GM21576 (cell line): Measurements from ENCODE around the gene ARHGAP1.

ENCODE experiments used
- ATAC-seq: cut with Tn5 transposase; IDR thresholded peaks from one replicate; pipeline ENCODE4 v1.9.1; 2021; ENCODE audit warnings: mild to moderate bottlenecking, moderate library complexity; ENCODE audit not compliant: unreplicated experiment

ARHGAP1 gene

DNA sequence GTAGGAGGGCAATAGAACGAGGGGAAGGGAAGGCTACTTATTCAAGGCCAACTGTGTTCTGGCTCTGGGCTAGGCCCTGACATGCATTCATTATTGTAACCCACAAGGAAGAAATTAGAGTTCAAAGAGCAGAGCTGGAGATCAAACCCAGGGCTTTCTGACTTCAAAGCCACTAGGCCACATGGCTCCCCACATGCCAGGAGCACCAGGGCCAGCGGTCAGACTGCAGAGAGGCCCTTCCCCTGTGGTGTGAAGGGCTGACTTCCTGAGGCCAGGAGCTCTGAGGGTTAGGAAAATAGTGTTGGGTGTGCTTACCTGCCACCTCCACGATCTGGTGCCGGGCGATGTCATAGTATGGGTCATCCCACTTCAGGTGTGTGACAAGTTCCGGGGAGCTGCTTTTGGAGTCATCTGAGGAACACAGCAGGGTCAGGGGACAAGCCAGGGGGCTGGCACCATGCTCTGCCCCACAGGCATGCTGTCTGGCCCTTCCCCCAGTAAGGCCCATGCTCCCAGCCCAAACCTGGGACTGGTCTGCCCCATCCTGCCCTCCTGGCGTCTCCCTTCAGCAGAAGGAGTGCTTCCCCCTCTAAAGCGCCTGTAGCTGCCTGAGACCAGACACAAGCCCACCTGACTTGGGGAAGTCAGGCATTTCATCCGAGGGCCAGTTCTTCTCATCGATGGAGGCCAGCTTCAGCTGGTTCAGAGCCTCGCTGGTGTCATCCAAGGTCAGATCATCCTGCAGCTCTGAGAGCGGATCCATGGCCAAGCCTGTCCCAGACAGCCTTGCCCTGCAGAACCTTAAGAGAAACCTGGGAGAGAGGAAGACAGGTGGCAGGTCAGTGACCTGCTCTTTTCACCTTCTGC lies 4.8 kb downstream of the ARHGAP1 start:
- no peak for ATAC-seq

DNA sequence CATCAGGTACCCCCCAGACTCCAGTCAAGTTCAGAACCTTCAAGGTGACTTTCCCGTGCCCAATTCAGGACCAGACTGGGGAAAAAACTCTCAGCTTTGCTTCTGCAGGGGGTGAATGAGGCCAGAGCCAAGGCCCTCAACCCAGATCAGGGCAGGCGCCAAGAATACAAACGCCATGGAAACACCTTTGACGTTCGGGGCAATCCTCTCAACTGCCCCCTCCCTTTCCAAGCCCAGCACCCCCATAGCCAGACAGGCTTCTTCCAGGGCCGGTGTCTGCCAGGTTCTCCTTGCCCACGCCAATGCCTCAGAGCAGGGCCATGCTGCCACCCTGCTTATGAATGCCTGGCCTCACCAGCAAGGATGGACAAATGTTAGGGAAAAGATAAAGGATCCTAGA lies 5.8 kb downstream of the ARHGAP1 start:
- ATAC-seq: no peak

DNA sequence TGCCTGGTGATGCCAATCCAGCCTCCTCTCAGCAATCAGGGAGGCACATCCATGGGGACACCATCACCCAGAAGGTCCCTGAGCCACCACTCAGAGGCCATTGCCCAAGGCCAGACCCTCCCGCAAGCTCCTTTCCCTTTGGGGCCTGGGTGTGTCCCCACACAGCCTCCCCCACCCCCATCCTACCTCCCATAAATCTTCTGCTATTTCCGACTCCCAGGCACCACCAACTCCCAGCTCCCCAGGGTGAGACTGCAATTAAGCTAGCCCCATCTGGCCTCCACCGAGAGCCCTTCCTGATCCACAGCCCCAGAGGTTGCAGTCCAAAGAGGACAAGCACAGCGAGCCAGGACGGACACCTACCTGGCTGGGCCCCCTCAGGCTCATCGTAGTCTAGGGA lies 6.3 kb downstream of the ARHGAP1 start:
- ATAC-seq: no peak

DNA sequence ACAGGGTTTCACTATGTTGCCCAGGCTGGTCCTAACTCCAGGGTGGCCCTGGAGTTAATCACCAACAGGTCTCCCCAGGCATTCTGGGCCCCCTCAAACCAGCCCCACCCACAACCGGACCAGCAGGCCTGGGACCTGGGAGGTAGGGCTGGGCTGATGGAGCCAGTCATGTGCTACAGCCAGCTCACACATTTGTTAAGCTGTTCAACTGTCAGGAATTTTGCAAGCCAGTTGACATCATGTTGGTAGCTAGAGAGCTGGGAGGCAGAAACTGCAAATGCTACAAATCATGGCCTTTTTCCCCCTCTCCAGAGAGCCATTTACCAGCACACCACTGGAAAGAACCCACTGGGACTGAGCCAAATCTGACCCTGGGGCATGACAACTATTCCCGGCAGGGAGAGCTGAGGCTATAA lies 6.8 kb downstream of the ARHGAP1 start:
- no peak for ATAC-seq

DNA sequence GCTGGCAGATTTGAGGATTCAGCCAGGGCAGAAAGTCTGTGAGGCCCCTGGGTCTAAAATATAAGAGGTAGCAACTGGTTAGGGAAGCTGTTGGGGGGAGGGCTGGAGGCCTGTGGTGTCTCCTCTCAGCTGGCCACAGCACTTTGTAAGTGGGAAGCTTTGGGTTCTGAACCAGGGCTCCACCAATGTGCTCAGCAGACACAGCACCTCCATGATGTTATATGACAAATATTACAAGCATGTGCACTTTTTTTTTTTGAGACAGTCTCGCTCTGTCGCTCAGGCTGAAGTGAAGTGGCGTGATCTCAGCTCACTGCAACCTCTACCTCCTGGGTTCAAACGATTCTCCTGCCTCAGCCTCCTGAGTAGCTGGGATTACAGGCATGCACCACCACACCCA lies 8.0 kb downstream of the ARHGAP1 start:
- ATAC-seq: no peak

DNA sequence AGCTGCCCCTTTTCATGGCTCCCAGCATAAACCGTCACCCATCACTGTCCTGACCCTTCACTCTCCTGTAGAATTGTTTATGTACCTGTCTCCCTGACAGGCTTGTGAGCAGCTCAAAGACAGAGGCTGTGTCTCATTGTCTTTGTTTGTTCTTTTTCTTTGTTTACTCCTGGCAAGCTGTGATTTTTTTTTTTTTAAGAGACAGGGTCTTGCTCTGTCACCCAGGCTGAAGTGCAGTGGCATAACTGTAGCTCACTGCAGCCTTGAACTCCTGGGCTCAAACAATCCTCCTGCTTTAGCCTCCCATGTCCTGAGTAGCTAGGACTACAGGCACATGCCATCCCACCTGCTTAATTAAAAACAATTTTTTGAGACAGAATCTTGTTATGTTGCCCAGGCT lies 9.7 kb downstream of the ARHGAP1 start:
- no peak for ATAC-seq

DNA sequence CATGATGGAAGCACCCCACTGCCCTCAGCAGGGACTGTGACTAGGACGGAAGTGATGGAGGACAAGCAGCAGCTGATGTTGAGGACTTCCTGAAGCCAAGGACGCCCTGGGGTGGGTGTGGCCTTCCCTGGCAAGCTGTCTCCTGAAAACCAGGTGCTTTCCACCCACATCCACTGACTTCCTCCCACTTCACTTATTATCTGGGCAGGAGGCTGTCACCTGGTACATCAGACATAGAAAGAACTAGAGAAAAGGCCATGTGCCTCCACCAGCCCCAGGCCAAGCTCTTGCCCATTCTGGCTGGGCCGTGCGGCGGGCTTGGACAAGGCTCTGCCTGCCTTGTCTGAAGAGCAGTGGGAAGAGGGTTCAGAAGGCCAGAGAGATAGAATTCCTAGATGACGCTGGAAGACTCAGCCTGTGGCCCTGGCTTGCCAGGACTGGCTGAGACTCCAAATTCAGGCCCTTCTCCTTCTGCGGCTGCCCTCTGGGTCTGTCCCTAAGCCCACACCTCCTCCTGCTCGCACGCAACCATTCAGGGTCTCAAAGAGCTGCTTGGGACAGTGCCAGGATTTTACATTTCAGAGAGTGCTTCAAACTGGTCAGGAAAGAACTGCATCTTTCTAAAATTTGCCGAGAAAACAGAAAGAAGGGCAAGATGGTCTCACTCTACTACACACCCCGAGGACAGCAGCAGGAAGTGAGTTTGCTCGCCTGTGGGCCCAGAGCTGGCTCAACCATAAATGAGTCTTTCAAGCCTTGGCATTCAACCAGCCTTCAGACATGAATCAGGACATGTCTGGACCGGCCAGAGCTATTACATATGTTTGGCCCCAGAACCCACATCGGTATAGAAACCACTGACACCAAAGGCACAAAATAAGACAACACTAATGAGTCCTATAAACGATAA lies 13.3 kb downstream of the ARHGAP1 start:
- no peak for ATAC-seq

DNA sequence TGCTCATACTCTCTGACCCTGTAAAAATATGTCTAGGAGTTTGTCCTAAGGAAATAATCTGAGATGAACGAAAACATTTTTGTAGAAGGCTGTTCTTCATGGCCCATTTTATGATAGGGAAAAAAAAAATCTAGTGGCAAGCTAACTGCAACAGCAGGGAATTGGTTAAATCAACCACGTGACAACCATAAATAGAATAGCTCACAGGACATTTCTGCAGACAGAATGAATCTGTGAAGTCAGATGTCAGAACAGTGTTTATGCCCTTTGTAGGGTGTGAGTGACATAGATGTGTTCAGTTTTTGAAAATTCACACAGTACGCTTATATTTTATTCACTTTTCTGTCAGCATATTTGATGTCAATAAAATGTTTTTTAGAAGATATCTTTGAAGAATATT lies 16.1 kb downstream of the ARHGAP1 start:
- ATAC-seq: no peak

DNA sequence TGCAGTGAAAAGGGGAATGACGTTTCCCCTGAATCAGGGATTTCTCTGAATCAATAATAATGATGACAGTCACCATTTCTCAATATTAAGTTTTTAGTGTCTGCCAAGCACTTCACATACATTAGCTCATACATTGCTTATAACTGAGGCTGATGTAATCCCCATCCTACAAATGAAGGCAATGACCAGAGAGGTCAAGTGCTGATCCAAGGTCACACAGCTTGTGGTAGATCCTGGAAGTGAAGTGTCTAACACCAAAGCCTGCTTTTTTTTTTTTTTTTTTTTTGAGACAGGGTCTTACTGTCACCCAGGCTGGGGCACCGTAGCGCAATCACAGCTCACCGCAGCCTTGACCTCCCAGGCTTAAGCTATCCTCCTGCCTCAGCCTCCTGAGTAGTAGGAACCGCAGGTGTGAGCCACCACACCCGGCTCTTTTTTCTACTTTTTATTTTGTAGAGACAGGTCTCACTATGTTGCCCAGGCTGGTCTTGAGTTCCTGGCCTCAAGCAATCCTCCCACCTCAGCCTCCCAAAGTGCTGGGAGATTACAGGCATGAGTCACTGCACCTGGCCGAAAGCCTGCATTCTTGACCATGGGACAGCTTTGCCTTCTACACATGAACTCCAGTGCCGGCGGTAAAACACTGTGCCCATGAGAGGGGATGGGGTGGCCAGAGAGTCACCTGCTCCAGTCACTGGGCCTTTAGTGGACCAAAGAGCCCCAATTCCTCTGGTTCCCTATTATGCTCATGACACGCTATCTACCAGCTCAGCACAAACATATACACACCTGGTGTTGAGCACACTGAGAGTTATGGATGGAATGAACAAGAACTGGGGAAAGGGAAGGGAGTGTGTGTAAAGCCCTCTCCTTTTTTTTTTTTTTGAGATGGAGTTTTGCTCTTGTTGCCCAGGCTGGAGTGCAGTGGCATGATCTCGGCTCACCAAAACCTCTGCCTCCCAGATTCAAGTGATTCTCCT lies 17.4 kb downstream of the ARHGAP1 start:
- ATAC-seq: no peak

DNA sequence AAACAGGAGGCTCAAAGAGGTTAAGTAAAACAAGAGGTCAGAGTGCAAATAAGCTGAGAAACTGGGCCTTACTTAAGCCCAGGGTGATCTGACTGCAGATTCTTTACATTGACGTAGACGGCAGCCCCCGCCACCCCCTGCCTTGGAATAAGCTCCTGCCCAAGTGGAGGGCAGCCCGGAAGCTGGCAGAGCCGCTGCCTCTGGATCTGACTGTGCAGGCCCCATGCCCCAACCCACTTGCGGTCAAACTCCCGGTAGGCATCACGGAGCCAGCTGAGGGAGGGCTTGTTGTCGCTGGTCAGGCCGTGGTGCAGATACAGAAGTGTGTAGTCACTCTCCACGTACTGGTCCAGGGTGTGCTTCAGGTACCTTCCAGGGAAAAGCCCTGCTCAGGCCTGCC lies 18.6 kb downstream of the ARHGAP1 start:
- no peak for ATAC-seq

DNA sequence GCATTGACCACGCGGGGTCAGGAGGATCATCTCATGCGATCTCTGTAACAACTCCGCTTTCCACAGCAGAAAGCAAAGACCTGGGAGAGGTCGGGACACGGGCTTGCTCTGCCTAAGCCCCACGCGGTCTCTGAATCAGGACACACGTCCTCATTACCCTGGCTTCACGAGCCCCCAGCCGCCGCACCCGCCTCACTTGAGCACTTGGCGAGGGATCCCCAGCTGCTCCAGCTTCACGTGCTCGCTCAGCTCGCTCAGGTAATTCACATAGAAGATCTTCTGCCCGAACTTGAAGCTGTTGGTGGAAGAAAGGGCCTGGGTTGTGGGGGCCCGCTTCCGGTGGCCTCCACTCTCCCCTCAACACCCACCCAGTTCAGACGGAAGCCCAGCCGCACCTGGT lies 19.6 kb downstream of the ARHGAP1 start:
- ATAC-seq: no peak

DNA sequence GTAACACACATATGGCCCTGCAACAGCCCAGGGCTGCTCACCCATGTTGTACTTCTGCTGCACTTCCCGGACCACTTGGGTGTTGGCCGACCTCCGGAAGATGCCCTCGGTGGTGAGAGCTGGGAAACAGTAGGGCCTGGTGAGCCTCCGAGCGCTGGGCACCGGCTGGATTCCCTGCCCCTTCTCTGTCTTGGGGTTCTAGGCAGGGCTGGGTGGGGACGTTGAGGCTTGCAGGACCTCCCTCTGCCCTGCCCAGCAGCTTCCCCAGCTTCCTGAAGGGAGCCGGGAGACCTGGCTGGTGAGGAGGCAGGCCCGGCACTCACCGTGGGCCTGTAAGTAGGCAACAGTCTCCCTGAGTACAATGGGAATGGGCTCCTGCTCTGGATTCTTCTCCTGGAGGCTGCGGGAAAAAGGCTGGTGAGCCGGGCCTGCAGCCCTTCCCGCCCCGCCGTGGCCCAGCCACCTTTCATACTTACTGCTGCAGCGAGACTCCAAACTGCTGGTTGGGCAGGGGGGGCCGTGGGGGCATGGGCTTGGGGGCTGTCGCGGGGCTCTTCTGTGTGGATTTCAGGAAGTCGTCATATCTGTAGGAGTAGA lies 20.2 kb downstream of the ARHGAP1 start:
- no peak for ATAC-seq

DNA sequence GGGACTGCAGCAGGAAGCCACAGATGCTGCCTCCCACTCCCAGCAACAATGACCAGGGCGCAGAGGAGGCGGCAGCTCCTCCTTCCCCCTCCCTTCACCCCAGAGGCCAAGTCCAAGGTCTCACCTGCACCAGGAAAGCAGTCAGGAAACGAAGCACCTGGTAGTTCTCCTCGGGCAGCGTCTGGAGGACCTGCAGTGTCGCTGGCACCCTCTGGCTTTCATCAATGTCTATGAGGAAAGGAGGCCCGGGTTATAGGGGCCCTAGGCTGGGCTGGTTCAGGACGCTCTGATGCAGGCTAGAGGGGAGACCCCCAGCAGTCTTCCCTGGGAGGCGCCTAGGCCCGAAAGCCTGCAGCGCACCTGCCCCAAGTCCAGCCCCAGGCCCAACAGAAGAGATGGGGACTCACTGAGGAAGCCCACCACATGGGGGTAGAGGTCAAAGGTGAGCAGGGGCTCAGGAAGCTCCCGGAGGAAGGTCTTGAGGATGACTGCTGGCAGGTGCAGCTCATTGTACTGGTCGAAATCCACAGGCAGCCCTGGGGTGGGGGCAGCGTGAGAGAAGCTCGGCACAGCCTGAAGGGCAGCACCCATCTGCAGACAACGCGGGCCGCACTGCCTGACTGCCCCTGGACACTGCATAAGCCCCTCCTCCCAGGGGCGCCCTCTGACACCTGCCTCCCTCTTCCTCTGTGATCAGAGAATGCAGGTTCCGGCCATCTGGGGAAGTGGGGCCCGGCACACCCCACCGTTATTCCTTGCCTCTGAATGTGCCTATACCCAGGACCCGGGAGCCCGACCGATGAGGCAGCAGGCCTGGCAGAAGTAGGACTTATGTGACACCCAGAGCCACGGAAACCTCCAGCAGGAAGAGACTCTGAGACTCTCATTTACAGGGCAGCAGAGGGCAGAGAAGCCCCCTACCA lies 20.9 kb downstream of the ARHGAP1 start:
- ATAC-seq: no peak

DNA sequence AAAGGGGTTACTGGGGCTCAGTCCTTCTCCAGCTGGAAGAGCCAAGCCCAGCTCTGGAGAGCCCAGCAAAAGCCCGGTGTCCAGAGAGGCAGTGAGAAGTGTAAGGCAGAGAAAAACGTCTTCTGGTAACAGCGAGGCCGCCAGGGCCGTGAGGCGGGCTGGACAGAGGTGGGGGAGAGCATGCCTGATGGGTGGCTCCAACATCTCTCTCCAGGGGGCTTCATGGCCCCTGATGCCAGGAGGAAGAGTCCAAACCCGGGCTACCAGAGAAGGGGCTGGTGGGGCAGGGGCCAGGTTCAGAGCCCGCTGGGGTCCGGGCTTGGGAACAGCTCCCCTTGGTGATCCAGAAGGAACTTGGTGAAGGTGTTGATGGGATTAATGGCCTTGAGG lies 21.7 kb downstream of the ARHGAP1 start:
- ATAC-seq: no peak

DNA sequence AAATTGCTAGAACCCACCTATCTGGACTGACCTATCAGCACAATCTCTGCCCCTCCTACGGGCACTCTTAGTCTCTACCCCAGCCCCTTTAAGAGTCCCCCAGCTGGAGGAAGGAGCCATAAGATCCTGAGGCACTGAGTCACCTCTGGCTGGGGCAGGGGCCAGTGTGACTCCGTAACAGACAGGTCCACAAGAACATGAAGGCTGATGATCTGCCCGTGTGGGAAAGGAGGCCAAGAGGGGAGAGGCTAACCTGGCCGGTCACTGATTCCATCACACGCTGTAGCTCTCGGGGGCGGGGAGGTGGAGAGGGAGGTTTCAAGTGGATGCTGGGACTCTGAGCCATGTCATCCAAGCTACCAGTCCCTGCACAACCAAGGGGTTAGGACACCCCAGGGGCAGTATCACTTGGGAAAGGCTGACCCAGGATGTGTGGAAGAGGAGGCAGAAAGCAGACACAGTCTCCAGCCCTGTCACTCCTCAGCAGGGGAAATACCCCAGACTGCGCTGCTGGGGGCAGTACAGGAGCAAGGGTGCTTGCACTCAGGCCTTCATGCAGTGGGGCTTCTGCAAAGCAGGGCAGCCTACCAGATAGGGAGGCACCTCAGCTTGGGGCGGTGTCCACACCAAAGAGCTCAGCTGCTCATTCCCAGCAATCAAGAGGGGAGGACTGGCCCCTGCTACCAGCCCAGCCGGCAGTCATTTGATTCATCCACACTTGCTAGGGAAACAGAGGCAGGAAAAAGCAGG lies 22.3 kb downstream of the ARHGAP1 start:
- no peak for ATAC-seq

DNA sequence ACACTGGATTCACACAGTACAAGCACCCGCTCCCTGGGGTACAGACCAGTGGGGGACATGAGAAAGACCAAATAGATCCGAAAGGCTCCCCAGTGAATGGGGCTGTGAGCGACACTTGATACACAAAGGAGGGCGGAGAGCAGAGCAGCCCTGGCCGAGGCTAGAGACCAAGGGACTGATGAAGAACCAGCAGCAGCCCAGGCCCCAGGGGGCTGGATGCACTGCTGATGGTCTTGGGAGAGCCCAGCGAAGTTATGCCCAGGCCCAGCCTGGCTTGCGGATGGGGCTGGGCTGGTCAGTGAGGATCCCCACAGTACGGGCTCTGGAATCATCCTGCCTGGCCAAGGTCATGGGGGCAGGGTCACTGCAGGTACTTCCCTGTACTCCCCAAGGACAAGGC lies 23.2 kb downstream of the ARHGAP1 start:
- ATAC-seq: no peak

DNA sequence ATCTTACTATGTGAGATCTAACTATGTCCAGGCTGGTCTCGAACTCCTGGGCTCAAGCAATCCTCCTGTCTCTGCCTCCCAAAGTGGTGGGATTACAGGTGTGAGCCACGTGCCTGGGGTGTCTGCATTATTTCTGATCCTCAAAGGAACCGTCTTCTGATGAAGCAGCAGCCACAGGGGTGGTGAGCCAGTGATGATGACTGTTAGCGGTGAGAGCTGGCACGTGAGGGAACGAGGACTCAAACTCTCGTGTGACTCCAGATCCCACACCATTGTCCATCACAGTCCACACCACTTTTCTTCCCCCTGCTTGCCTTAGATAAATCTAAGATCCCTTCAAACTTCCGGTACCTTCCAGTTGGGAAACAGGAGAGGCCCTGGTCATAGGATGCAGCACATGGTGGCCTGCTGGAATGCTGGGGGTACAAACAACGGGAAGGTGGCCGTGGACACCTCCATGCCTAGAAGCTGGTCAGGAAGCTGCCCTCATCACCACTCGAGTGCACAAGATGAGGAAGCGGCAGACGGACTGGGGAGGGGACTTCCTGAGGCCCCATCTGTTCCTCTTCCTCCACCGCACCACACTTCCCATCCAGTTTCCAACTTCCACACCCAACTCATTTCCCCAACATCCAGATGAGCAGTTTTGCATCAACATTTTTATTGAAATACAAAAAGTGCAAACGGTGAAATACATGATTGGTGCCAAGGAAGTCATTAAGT lies 23.8 kb downstream of the ARHGAP1 start:
- ATAC-seq: no peak

DNA sequence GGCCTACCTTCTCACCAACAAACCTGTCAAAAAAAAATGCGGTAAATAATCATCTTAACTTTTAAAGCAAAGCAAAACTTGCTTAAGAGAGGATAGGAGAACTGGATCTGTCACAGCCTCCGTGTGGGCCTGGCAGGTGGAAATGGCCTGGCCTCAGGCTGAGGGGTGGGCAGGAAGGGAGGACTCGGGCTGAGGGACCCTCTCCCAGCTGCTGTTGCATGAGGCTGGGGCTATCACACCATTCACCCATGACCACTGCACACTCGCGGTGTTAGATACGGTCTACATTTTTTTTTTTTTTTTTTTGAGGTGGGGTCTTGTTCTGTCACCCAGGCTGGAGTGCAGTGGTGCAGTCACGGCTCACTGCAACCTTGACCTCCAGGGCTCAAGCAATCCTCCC lies 24.5 kb downstream of the ARHGAP1 start:
- no peak for ATAC-seq
